Measurements from ENCODE around the gene GET4. TPM values are rescaled to one million over a fixed set of nuclear protein-coding genes. Genes with fewer than 3 reads are reported as not detected.

GET4 gene
- total RNA-seq, 1 experiment from 2014 or later: 44.8 TPM

DNA sequence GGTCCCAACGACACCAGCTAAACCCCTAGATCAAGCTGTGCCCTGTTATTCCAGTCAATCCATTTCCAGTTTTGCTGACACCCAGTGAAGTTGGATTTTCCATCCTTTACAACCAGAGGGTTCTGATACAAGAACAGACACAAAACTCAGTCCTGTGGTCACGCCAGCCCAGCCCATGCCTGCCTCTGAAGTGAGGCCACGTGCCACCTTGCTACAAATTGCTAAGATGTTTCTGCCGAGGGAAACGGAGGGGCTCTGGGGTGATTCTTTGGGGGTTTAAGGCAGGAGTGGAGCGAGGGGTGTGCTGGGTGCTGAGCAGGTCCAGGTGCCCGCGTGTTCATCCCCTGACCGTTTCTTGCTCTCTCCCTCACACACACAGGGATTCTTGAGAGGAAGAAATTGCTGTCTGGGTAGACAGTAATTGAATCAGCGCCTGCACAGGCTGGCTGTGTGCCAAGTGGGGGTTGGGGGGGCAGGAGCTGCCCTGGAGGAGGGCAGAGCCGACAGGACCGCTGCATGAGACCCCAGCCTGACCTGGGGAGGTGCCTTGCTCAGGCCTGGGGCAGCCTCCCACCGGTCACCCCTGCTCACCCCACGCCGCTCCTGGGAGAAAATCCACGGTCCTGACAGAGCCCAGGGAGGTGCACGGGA lies 40.1 kb downstream of the GET4 start:
- Histone ChIP-seq H3K9me2 (ENCODE audit: insufficient read depth) (no peaks in the 10 kb centered on the region), H3K4me2 (ENCODE audit: low read length) (no peak overlapping the region), H3K79me2 (ENCODE audit: insufficient read depth, low read length) (no peaks in the 10 kb centered on the region), H3K27ac (ENCODE audit: low read depth, low read length) (no peak overlapping the region), H3K4me3 (replicated peaks in 1 of 2; ENCODE audit: low read depth in 1 of 2, low read length in 2 of 2) (no peak overlapping the region), H3K36me3 (ENCODE audit: control insufficient read depth in 1 of 2, insufficient read depth in 2 of 2, low read length in 2 of 2) (no peaks in the 10 kb centered on the region), H4K20me1 (ENCODE audit: insufficient read depth) (no peaks in the 10 kb centered on the region), H3K9ac (ENCODE audit: low read length) (no peak overlapping the region), H3K27me3 (ENCODE audit: insufficient read depth, low read length) (no peaks in the 10 kb centered on the region), H3K4me1 (ENCODE audit: control insufficient read depth in 1 of 2, insufficient read depth in 2 of 2, low read length in 2 of 2) (peaks cover 4 to 8% of the 10 kb centered on the region in 2 experiments; a peak in 3 of 4 replicates), H2AFZ (ENCODE audit: low read depth, low read length, poor library complexity, severe bottlenecking) (no peak overlapping the region), H3K9me3 (ENCODE audit: control insufficient read depth in 1 of 2, insufficient read depth in 1 of 2, low read depth in 1 of 2, low read length in 2 of 2) (no peaks in the 10 kb centered on the region)
- CTCF ChIA-PET: no interaction called here
- intact Hi-C loops (cut with micrococcal nuclease): no loop called here
- DNase-seq (ENCODE audit: low read depth, low spot score) (no peak), ATAC-seq (no peak)
- RAD21 ChIA-PET (ENCODE audit: low non-redundant PET in 1 of 2, low total read pairs in 2 of 2, uncharacterized antibody in 2 of 2, unreplicated experiment in 2 of 2): no interaction called here
- TF ChIP-seq, protein P1, sequence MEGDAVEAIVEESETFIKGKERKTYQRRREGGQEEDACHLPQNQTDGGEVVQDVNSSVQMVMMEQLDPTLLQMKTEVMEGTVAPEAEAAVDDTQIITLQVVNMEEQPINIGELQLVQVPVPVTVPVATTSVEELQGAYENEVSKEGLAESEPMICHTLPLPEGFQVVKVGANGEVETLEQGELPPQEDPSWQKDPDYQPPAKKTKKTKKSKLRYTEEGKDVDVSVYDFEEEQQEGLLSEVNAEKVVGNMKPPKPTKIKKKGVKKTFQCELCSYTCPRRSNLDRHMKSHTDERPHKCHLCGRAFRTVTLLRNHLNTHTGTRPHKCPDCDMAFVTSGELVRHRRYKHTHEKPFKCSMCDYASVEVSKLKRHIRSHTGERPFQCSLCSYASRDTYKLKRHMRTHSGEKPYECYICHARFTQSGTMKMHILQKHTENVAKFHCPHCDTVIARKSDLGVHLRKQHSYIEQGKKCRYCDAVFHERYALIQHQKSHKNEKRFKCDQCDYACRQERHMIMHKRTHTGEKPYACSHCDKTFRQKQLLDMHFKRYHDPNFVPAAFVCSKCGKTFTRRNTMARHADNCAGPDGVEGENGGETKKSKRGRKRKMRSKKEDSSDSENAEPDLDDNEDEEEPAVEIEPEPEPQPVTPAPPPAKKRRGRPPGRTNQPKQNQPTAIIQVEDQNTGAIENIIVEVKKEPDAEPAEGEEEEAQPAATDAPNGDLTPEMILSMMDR (IDR thresholded peaks at IDR 0.05 in 2 of 3, conservative IDR thresholded peaks at IDR 0.05 in 1 of 3; ENCODE audit: borderline replicate concordance in 1 of 3, insufficient read depth in 1 of 3, low read depth in 2 of 3, low read length in 2 of 3): no peak
- TF ChIP-seq, protein P2, sequence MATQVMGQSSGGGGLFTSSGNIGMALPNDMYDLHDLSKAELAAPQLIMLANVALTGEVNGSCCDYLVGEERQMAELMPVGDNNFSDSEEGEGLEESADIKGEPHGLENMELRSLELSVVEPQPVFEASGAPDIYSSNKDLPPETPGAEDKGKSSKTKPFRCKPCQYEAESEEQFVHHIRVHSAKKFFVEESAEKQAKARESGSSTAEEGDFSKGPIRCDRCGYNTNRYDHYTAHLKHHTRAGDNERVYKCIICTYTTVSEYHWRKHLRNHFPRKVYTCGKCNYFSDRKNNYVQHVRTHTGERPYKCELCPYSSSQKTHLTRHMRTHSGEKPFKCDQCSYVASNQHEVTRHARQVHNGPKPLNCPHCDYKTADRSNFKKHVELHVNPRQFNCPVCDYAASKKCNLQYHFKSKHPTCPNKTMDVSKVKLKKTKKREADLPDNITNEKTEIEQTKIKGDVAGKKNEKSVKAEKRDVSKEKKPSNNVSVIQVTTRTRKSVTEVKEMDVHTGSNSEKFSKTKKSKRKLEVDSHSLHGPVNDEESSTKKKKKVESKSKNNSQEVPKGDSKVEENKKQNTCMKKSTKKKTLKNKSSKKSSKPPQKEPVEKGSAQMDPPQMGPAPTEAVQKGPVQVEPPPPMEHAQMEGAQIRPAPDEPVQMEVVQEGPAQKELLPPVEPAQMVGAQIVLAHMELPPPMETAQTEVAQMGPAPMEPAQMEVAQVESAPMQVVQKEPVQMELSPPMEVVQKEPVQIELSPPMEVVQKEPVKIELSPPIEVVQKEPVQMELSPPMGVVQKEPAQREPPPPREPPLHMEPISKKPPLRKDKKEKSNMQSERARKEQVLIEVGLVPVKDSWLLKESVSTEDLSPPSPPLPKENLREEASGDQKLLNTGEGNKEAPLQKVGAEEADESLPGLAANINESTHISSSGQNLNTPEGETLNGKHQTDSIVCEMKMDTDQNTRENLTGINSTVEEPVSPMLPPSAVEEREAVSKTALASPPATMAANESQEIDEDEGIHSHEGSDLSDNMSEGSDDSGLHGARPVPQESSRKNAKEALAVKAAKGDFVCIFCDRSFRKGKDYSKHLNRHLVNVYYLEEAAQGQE (IDR thresholded peaks at IDR 0.05; ENCODE audit: low read depth): no peak
- TF ChIP-seq CBX3 (IDR thresholded peaks at IDR 0.05; ENCODE audit: low read depth): no peak
- TF ChIP-seq EZH2 (IDR thresholded peaks at IDR 0.05): no peak
- POLR2A ChIA-PET: no interaction called here
- no TSS peak for BruUV-seq (replicated peaks)
